ENCODE data around the gene MYL10.

Gene MYL10

DNA sequence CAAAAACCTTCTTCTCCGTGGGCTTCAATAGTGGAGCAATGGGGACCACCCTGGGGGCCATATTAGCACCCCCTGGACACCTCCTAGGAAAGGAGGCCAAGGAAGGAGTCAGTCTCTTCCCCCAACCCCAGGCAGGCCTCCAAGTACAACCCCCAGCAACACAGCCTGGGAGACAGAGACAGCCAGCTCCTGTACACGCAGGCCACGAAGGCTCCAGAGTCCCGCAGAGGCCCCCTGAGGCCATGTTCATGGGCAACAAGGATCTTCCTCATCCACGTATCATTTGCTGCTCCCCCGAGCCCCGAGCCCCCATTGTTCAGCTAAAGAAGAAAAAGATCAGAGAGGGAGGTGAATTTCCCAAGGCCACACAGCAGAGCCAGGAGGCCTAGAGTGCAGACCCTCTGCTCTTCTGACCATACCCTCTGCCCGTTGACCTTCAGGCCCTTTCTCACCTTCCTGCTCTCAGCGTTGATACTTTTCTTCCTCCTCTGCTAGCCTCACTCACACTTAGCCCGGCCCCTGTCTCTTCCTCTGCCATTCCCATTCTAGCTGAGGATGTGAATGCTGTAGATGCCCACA is 35.9 kb upstream of the MYL10 start:
- Histone ChIP-seq H3K56ac (ENCODE audit: low read length) (peak overlapping the region; percentile 66), H4K5ac (ENCODE audit: low read length) (no peak overlapping the region), H3K79me2 (ENCODE audit: control insufficient read depth, insufficient read depth, low read length) (no peaks in the 10 kb centered on the region), H3K4me2 (ENCODE audit: low read length) (no peak overlapping the region), H3K36me3 (ENCODE audit: control insufficient read depth, insufficient read depth, low read length) (no peaks in the 10 kb centered on the region), H3K27ac (ENCODE audit: low read depth, low read length) (peak overlapping the region; percentile 39), H3K23ac (ENCODE audit: low read length) (no peak overlapping the region), H3K4me1 (ENCODE audit: control insufficient read depth, low read depth, low read length) (peaks cover 3% of the 10 kb centered on the region), H2AK5ac (ENCODE audit: low read length) (no peak overlapping the region), H2BK5ac (ENCODE audit: low read length) (no peak overlapping the region), H3K27me3 (ENCODE audit: insufficient read depth, low read length, poor library complexity) (no peaks in the 10 kb centered on the region), H3K79me1 (ENCODE audit: low read length) (no peaks in the 10 kb centered on the region), H3K18ac (ENCODE audit: low read length) (peak overlapping the region; percentile 83), H3K9ac (ENCODE audit: low read length) (peak overlapping the region; percentile 1), H4K8ac (ENCODE audit: low read depth, low read length) (no peak overlapping the region), H3K4me3 (ENCODE audit: low read length) (no peak overlapping the region), H3K4ac (ENCODE audit: low read depth, low read length) (peak overlapping the region; percentile 76), H2BK120ac (ENCODE audit: low read depth, low read length) (peak overlapping the region; percentile 63), H2BK15ac (replicated peaks; ENCODE audit: low read depth) (no peak overlapping the region)
- no CpG with 5 or more reads among the region's 10 CpGs for WGBS (ENCODE audit: extremely low coverage, insufficient coverage, low lambda C conversion rate)
- DNase-seq = peak; percentile 47

DNA sequence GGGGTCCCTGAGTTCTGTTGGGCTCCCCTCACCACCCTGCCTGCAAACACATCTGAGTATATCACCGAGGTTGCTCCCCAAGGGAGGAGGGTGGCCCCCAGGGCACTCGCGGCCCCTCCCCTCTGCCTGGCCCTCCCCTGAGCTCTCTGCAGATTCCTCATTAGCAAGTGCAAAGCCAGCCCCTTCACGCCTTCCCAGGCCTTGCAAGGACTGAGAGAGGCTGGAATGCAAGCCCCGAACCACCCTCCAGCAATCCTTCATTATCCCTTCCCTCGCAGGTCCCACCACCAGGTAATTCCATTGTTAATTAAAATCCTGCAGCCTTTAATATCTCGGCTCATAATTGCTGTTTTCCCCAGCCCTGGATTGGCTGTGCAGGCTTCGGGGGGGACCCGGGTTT is 35.3 kb upstream of the MYL10 start:
- Histone ChIP-seq H3K36me3 (ENCODE audit: control insufficient read depth, insufficient read depth, low read length) (no peaks in the 10 kb centered on the region), H3K9ac (ENCODE audit: low read length) (no peak overlapping the region), H3K4me3 (ENCODE audit: low read length) (no peak overlapping the region), H3K79me2 (ENCODE audit: control insufficient read depth, insufficient read depth, low read length) (no peaks in the 10 kb centered on the region), H3K27me3 (ENCODE audit: insufficient read depth, low read length, poor library complexity) (no peaks in the 10 kb centered on the region), H2BK15ac (replicated peaks; ENCODE audit: low read depth) (no peak overlapping the region), H2BK5ac (ENCODE audit: low read length) (no peak overlapping the region), H3K4ac (ENCODE audit: low read depth, low read length) (peak overlapping the region; percentile 76), H3K4me2 (ENCODE audit: low read length) (no peak overlapping the region), H3K23ac (ENCODE audit: low read length) (no peak overlapping the region), H3K18ac (ENCODE audit: low read length) (peak overlapping the region; percentile 83), H3K79me1 (ENCODE audit: low read length) (no peaks in the 10 kb centered on the region), H3K27ac (ENCODE audit: low read depth, low read length) (peak overlapping the region; percentile 39), H4K8ac (ENCODE audit: low read depth, low read length) (no peak overlapping the region), H2BK120ac (ENCODE audit: low read depth, low read length) (peak overlapping the region; percentile 63), H2AK5ac (ENCODE audit: low read length) (no peak overlapping the region), H3K4me1 (ENCODE audit: control insufficient read depth, low read depth, low read length) (peaks cover 3% of the 10 kb centered on the region), H4K5ac (ENCODE audit: low read length) (no peak overlapping the region), H3K56ac (ENCODE audit: low read length) (peak overlapping the region; percentile 58)
- WGBS (ENCODE audit: extremely low coverage, insufficient coverage, low lambda C conversion rate) = no CpG with 5 or more reads among the region's 9 CpGs
- DNase-seq = peak; percentile 96

DNA sequence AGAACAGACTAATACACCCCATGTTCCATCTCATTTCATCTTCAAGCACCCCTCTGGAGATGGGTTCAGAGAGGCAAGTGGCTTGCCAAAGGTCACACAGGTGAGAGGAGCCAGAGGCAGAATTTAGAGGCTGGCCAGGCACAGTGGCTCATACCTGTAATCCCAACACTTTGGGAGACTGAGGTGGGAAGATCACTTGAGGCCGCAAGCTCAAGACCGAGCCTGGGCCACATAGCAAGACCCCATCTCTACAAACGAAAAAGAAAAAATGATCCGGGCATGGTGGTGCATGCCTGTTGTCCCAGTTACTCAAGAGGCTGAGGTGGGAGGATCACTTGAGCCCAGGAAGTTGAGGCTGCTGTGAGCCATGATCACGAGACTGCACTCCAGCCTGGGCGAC is 34.7 kb upstream of the MYL10 start:
- Histone ChIP-seq H3K9ac (ENCODE audit: low read length) (no peak overlapping the region), H2AK5ac (ENCODE audit: low read length) (no peak overlapping the region), H3K4ac (ENCODE audit: low read depth, low read length) (no peak overlapping the region), H3K4me1 (ENCODE audit: control insufficient read depth, low read depth, low read length) (peaks cover 3% of the 10 kb centered on the region), H3K27me3 (ENCODE audit: insufficient read depth, low read length, poor library complexity) (no peaks in the 10 kb centered on the region), H3K36me3 (ENCODE audit: control insufficient read depth, insufficient read depth, low read length) (no peaks in the 10 kb centered on the region), H3K56ac (ENCODE audit: low read length) (no peak overlapping the region), H2BK5ac (ENCODE audit: low read length) (no peak overlapping the region), H4K5ac (ENCODE audit: low read length) (no peak overlapping the region), H3K79me2 (ENCODE audit: control insufficient read depth, insufficient read depth, low read length) (no peaks in the 10 kb centered on the region), H4K8ac (ENCODE audit: low read depth, low read length) (no peak overlapping the region), H3K23ac (ENCODE audit: low read length) (no peak overlapping the region), H2BK15ac (replicated peaks; ENCODE audit: low read depth) (no peak overlapping the region), H3K18ac (ENCODE audit: low read length) (no peak overlapping the region), H3K4me3 (ENCODE audit: low read length) (no peak overlapping the region), H2BK120ac (ENCODE audit: low read depth, low read length) (no peak overlapping the region), H3K4me2 (ENCODE audit: low read length) (no peak overlapping the region), H3K27ac (ENCODE audit: low read depth, low read length) (no peak overlapping the region), H3K79me1 (ENCODE audit: low read length) (no peaks in the 10 kb centered on the region)
- WGBS (ENCODE audit: extremely low coverage, insufficient coverage, low lambda C conversion rate) = no CpG with 5 or more reads among the region's 6 CpGs
- DNase-seq = no peak

DNA sequence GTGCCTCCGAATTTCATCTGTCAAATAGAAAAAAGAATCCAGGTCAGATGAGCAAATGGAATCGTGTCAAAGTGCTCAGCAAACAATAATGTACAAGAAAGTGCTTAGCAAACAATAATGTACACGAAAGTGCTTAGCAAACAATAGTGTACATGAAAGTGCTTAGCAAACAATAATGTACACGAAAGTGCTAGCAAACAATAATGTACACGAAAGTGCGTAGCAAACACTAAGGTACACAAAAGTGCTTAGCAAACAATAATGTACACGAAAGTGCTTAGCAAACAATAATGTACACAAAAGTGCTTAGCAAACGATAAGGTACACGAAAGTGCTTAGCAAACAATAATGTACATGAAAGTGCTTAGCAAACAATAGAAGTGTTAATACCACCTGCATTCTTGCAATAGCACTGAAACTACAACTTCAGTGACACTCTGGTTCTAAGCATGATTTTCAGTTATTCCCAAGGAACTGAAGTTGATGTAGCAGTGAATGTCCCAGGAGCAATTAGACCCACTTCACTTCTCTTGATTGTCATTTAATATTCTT is 33.4 kb upstream of the MYL10 start:
- H2AK5ac ChIP-seq (ENCODE audit: low read length) = peak overlapping the region; percentile 22
- DNase-seq = no peak
- H3K27ac ChIP-seq (ENCODE audit: low read depth, low read length) = no peak overlapping the region
- H2BK15ac ChIP-seq (replicated peaks; ENCODE audit: low read depth) = no peak overlapping the region
- H3K4me2 ChIP-seq (ENCODE audit: low read length) = no peak overlapping the region
- H3K79me1 ChIP-seq (ENCODE audit: low read length) = no peaks in the 10 kb centered on the region
- no peak overlapping the region for H3K18ac ChIP-seq (ENCODE audit: low read length)
- WGBS (ENCODE audit: extremely low coverage, insufficient coverage, low lambda C conversion rate) = no CpG with 5 or more reads among the region's 9 CpGs
- peaks cover 3% of the 10 kb centered on the region for H3K4me1 ChIP-seq (ENCODE audit: control insufficient read depth, low read depth, low read length)
- no peak overlapping the region for H3K4me3 ChIP-seq (ENCODE audit: low read length)
- no peaks in the 10 kb centered on the region for H3K36me3 ChIP-seq (ENCODE audit: control insufficient read depth, insufficient read depth, low read length)
- no peak overlapping the region for H2BK120ac ChIP-seq (ENCODE audit: low read depth, low read length)
- no peak overlapping the region for H4K5ac ChIP-seq (ENCODE audit: low read length)
- no peak overlapping the region for H3K23ac ChIP-seq (ENCODE audit: low read length)
- H3K56ac ChIP-seq (ENCODE audit: low read length) = no peak overlapping the region
- H3K9ac ChIP-seq (ENCODE audit: low read length) = no peak overlapping the region
- no peaks in the 10 kb centered on the region for H3K27me3 ChIP-seq (ENCODE audit: insufficient read depth, low read length, poor library complexity)
- H3K79me2 ChIP-seq (ENCODE audit: control insufficient read depth, insufficient read depth, low read length) = no peaks in the 10 kb centered on the region
- H3K4ac ChIP-seq (ENCODE audit: low read depth, low read length) = no peak overlapping the region
- no peak overlapping the region for H4K8ac ChIP-seq (ENCODE audit: low read depth, low read length)
- no peak overlapping the region for H2BK5ac ChIP-seq (ENCODE audit: low read length)

DNA sequence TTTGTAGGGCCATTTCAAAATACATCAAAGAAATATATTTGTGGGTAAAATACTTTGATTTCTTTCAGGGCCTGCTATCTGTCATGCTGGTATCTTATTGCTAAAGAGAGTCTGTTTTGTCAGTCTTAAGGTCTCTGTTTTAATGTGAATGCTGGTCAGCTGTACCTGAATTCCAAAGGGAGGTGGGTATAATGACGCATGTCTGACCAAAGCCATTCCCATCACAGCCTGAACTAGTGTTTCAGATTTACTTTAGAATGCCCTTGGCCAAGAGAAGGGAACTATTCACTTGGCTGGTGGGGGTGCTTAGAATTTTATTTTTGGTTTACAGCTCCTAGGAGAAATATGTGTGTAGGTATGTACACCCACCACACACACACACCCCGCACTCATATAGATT is 30.6 kb upstream of the MYL10 start:
- no peak overlapping the region for H3K4me3 ChIP-seq (ENCODE audit: low read length)
- H3K36me3 ChIP-seq (ENCODE audit: control insufficient read depth, insufficient read depth, low read length) = no peaks in the 10 kb centered on the region
- no peak overlapping the region for H3K27ac ChIP-seq (ENCODE audit: low read depth, low read length)
- H2BK15ac ChIP-seq (replicated peaks; ENCODE audit: low read depth) = no peak overlapping the region
- H3K4ac ChIP-seq (ENCODE audit: low read depth, low read length) = no peak overlapping the region
- no peaks in the 10 kb centered on the region for H3K27me3 ChIP-seq (ENCODE audit: insufficient read depth, low read length, poor library complexity)
- no peak overlapping the region for H4K8ac ChIP-seq (ENCODE audit: low read depth, low read length)
- no peak overlapping the region for H2BK120ac ChIP-seq (ENCODE audit: low read depth, low read length)
- H3K23ac ChIP-seq (ENCODE audit: low read length) = no peak overlapping the region
- no peak overlapping the region for H3K56ac ChIP-seq (ENCODE audit: low read length)
- no peak overlapping the region for H4K5ac ChIP-seq (ENCODE audit: low read length)
- H3K79me2 ChIP-seq (ENCODE audit: control insufficient read depth, insufficient read depth, low read length) = no peaks in the 10 kb centered on the region
- H2AK5ac ChIP-seq (ENCODE audit: low read length) = no peak overlapping the region
- no peak overlapping the region for H3K18ac ChIP-seq (ENCODE audit: low read length)
- H3K4me2 ChIP-seq (ENCODE audit: low read length) = no peak overlapping the region
- DNase-seq = no peak
- no peaks in the 10 kb centered on the region for H3K79me1 ChIP-seq (ENCODE audit: low read length)
- no peaks in the 10 kb centered on the region for H3K4me1 ChIP-seq (ENCODE audit: control insufficient read depth, low read depth, low read length)
- WGBS (ENCODE audit: extremely low coverage, insufficient coverage, low lambda C conversion rate) = no CpG with 5 or more reads among the region's 2 CpGs
- no peak overlapping the region for H3K9ac ChIP-seq (ENCODE audit: low read length)
- no peak overlapping the region for H2BK5ac ChIP-seq (ENCODE audit: low read length)

DNA sequence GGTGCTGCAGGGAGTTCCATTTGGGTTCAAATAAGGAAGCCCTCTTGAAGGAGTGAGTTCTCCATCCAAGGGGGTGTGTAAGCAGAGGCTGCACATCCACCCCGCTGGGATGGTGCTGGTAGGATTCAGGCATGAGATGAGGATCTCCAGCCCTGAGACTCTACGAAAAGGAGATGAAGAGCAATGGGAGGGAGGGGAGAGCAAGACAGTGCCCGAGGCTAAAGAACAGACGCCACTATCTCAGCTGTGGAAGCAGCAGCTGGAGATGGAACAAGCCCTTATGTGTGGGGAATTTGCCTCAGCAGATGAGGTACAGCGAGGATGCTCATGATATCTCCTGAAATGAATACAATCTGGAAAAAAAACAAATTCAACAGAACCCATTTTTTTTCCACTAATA is 28.1 kb upstream of the MYL10 start:
- H3K79me1 ChIP-seq (ENCODE audit: low read length) = no peaks in the 10 kb centered on the region
- no peak overlapping the region for H2BK15ac ChIP-seq (replicated peaks; ENCODE audit: low read depth)
- H3K79me2 ChIP-seq (ENCODE audit: control insufficient read depth, insufficient read depth, low read length) = no peaks in the 10 kb centered on the region
- no peak overlapping the region for H4K8ac ChIP-seq (ENCODE audit: low read depth, low read length)
- H2BK5ac ChIP-seq (ENCODE audit: low read length) = no peak overlapping the region
- H3K9ac ChIP-seq (ENCODE audit: low read length) = no peak overlapping the region
- H3K56ac ChIP-seq (ENCODE audit: low read length) = no peak overlapping the region
- H3K36me3 ChIP-seq (ENCODE audit: control insufficient read depth, insufficient read depth, low read length) = no peaks in the 10 kb centered on the region
- DNase-seq = no peak
- no peak overlapping the region for H3K4me2 ChIP-seq (ENCODE audit: low read length)
- H2AK5ac ChIP-seq (ENCODE audit: low read length) = no peak overlapping the region
- no peak overlapping the region for H3K18ac ChIP-seq (ENCODE audit: low read length)
- no peak overlapping the region for H3K4me3 ChIP-seq (ENCODE audit: low read length)
- H4K5ac ChIP-seq (ENCODE audit: low read length) = no peak overlapping the region
- H2BK120ac ChIP-seq (ENCODE audit: low read depth, low read length) = no peak overlapping the region
- no peaks in the 10 kb centered on the region for H3K27me3 ChIP-seq (ENCODE audit: insufficient read depth, low read length, poor library complexity)
- WGBS (ENCODE audit: extremely low coverage, insufficient coverage, low lambda C conversion rate) = no CpG with 5 or more reads among the region's 5 CpGs
- no peak overlapping the region for H3K27ac ChIP-seq (ENCODE audit: low read depth, low read length)
- H3K4me1 ChIP-seq (ENCODE audit: control insufficient read depth, low read depth, low read length) = no peaks in the 10 kb centered on the region
- no peak overlapping the region for H3K4ac ChIP-seq (ENCODE audit: low read depth, low read length)
- H3K23ac ChIP-seq (ENCODE audit: low read length) = no peak overlapping the region
